NCI-H82 treated with DMSO at 0.1 percent for 48 hours (cell line): ENCODE measurements around the gene LRSAM1.

Source experiments
- DNase-seq: peaks from one replicate; lab custom pipeline; 2025; ENCODE audit not compliant: unreplicated experiment; lab: John Stamatoyannopoulos, UW

The LRSAM1 gene

GRCh38 chr9:127424676-127424999, 26.7 kb upstream of the LRSAM1 start:
- no peak for DNase-seq

GRCh38 chr9:127426756-127427155, 24.6 kb upstream of the LRSAM1 start:
- no peak for DNase-seq

GRCh38 chr9:127428348-127428747, 23.0 kb upstream of the LRSAM1 start:
- DNase-seq, result no peak

- no peak for DNase-seq
These were observed 20.9 kb upstream of the LRSAM1 start for GRCh38 chr9:127430415-127430814.

- no peak for DNase-seq
These were observed 13.6 kb upstream of the LRSAM1 start for GRCh38 chr9:127437497-127438264.

- no peak for DNase-seq
These were observed 12.9 kb upstream of the LRSAM1 start for GRCh38 chr9:127438394-127438793.

- DNase-seq, result no peak
These were observed 6.9 kb upstream of the LRSAM1 start for GRCh38 chr9:127444283-127444920.

GRCh38 chr9:127444921-127445850, 6.1 kb upstream of the LRSAM1 start:
- no peak for DNase-seq

- no peak for DNase-seq
These were observed 5.2 kb upstream of the LRSAM1 start for GRCh38 chr9:127445851-127446712.

- DNase-seq, result no peak
These were observed 4.4 kb upstream of the LRSAM1 start for GRCh38 chr9:127446713-127447415.

- no peak for DNase-seq
These were observed 3.7 kb upstream of the LRSAM1 start for GRCh38 chr9:127447416-127448111.

GRCh38 chr9:127448112-127448805, 3.1 kb upstream of the LRSAM1 start:
- DNase-seq, result no peak

GRCh38 chr9:127449332-127449966, 1.9 kb upstream of the LRSAM1 start:
- no peak for DNase-seq

- DNase-seq, result no peak
These were observed 1.0 kb upstream of the LRSAM1 start for GRCh38 chr9:127450243-127450760.

- DNase-seq, result no peak
These were observed 223 bp downstream of the LRSAM1 start for GRCh38 chr9:127451608-127451857.

GRCh38 chr9:127451858-127452656, 747 bp downstream of the LRSAM1 start:
- DNase-seq, result no peak

GRCh38 chr9:127452691-127453090, 1.4 kb downstream of the LRSAM1 start:
- no peak for DNase-seq
